Measurements from ENCODE around the gene EVX1.

Gene EVX1

DNA sequence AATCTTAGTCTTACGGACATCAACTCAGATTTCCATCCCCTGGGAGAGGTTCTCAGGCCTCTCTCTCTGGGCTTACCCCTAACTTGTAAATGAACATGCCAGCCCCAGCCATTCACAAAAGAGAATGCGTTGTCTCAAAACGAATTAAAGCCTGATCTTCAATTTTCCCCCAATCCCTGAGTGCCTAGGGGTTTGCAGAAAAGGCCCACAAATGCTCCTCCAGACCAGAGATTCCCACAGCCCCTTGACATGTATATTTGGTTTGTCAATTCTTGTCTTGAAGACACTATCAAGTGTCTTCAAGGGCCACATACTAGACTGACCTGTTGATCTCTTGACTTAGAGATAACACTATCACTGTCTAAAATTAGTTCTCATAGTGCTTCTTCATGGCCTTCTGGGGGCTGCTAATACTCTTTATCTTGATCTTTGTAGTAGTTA is 30.8 kb upstream of the EVX1 start:
- Mint-ChIP-seq H3K4me3 (no peak overlapping the region), H3K9me3 (no peaks in the 10 kb centered on the region)
- intact Hi-C loops (cut with micrococcal nuclease): loop anchor here (5.0 kb wide), 1 partner anchor 36 kb away; no protein-coding TSS in a partner anchor

DNA sequence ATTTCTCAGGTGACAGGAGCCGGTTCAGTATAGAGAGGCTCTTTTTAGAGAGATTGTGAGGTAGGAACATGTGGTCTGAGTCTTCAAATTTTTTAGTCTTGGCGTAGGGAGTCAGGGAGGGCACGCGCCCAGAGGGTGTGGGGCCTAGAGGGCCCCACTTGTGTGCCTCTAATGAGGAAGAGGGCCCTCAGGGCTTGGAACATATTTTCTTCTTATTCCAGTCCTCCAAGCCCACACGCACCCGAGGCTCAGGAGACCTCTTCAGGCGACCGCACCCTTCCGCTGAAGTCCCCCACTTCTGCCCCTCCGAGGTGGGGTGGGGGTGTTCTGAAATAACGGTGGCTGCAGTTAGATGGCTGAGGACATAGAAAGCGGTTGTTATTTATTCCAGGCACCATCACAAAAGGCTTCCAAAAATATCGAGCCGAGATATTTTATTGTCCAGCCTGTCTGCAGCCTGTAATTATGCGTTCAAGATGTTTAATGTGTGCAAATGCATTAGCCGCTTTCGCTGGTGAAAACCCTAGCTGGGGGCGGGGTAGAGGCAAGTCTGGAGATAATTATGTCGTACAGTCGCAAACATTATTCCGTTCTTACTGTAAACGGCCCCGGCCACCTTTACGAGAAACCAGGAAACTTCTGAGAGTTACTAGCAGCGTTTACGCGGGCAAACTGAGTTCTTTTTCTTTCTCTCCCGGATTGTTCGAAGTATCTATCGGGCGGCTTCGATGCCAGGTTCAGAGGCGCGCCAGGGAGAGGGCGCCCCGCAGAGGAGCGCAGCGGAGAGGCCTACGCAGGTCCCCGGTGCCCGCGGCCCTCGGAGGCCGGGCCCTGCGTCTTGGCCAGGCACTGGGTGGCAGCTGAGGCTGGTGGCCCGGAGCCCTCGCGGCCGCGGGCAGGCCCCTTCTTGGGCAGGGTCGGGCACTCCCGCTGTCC is 29.8 kb upstream of the EVX1 start:
- intact Hi-C loops (cut with micrococcal nuclease): loop anchor here (5.0 kb wide), 1 partner anchor 35 kb away; no protein-coding TSS in a partner anchor
- Mint-ChIP-seq H3K27me3 (peaks cover 99% of the 10 kb centered on the region), H3K4me3 (no peak overlapping the region), H3K36me3 (ENCODE audit: low read depth) (no peaks in the 10 kb centered on the region), H3K9me3 (no peaks in the 10 kb centered on the region), H3K4me1 (ENCODE audit: low read depth) (peaks cover 15% of the 10 kb centered on the region), H3K27ac (no peak overlapping the region)

More for the DNA sequence above, 30.8 kb upstream of the EVX1 start:
- Mint-ChIP-seq H3K36me3 (ENCODE audit: low read depth) (no peaks in the 10 kb centered on the region), H3K27me3 (peaks cover 99% of the 10 kb centered on the region), H3K4me1 (ENCODE audit: low read depth) (peaks cover 21% of the 10 kb centered on the region), H3K27ac (no peak overlapping the region)

- H3K4me1 Mint-ChIP-seq (ENCODE audit: low read depth): peaks cover 7% of the 10 kb centered on the region
- H3K27ac Mint-ChIP-seq: no peak overlapping the region
- no peaks in the 10 kb centered on the region for H3K36me3 Mint-ChIP-seq (ENCODE audit: low read depth)
- peaks cover 94% of the 10 kb centered on the region for H3K27me3 Mint-ChIP-seq
- intact Hi-C loops (cut with micrococcal nuclease): loop anchor here (5.0 kb wide), 1 partner anchor 34 kb away; no protein-coding TSS in a partner anchor
- no peak overlapping the region for H3K4me3 Mint-ChIP-seq
- H3K9me3 Mint-ChIP-seq: no peaks in the 10 kb centered on the region
Measured at GRCh38 chr7:27213433-27214238, 29.0 kb upstream of the EVX1 start.

- intact Hi-C loops (cut with micrococcal nuclease): loop anchor here (5.0 kb wide), 1 partner anchor 33 kb away; no protein-coding TSS in a partner anchor
- no peaks in the 10 kb centered on the region for H3K36me3 Mint-ChIP-seq (ENCODE audit: low read depth)
- peaks cover 94% of the 10 kb centered on the region for H3K27me3 Mint-ChIP-seq
Measured at GRCh38 chr7:27214239-27214950, 28.2 kb upstream of the EVX1 start.

DNA sequence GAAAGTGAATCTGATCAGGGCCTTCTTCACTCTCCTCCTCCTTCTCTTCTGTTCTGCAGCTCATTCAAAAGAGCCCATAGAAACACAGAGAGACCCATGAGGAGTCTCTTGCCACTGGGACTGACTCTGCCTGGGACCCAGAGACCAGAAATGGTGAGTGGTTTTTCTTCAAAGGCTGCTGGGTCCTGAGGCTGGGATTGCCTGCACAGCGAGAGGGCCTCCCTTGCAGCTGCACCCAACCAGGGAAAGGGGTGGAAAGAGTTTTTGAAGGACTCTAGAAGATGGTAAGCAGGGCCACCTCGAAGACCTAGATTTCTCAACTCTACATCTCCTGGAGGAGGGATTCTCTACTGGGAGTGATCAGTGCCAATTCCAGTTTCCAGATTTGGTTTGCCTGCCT is 27.2 kb upstream of the EVX1 start:
- Mint-ChIP-seq H3K27me3 (peaks cover 94% of the 10 kb centered on the region), H3K27ac (no peak overlapping the region), H3K36me3 (ENCODE audit: low read depth) (no peaks in the 10 kb centered on the region), H3K4me1 (ENCODE audit: low read depth) (peaks cover 5% of the 10 kb centered on the region), H3K4me3 (no peak overlapping the region), H3K9me3 (no peaks in the 10 kb centered on the region)
- intact Hi-C loops (cut with micrococcal nuclease): no loop called here

More at GRCh38 chr7:27214239-27214950, 28.2 kb upstream of the EVX1 start:
- Mint-ChIP-seq H3K9me3 (no peaks in the 10 kb centered on the region), H3K4me3 (no peak overlapping the region), H3K4me1 (ENCODE audit: low read depth) (peaks cover 7% of the 10 kb centered on the region), H3K27ac (no peak overlapping the region)

GRCh38 chr7:27217951-27218350 is 24.7 kb upstream of the EVX1 start:
- intact Hi-C loops (cut with micrococcal nuclease): no loop called here
- peaks cover 90% of the 10 kb centered on the region for H3K27me3 Mint-ChIP-seq
- no peak overlapping the region for H3K4me3 Mint-ChIP-seq
- H3K9me3 Mint-ChIP-seq: no peaks in the 10 kb centered on the region
- no peaks in the 10 kb centered on the region for H3K4me1 Mint-ChIP-seq (ENCODE audit: low read depth)
- no peak overlapping the region for H3K27ac Mint-ChIP-seq
- H3K36me3 Mint-ChIP-seq (ENCODE audit: low read depth): no peaks in the 10 kb centered on the region

DNA sequence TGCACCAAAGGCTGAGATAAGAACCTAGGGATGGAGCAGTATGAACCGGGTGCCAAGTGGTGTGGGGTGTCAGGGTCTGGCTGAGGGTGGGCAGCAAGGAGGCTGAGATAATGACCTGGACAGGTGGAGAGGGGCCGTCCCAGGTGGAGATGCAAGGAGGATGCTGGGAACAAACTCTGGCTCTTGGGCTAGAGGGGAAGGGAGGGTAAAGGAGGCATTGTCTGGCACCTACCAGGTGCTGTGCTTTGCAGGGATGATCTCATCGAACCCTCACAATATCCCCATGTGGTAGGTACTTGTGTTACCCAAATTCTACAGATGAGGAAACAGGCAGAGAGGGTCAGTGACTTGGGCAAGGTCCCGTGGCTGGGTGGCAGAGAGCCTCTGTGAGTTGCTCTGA is 22.8 kb upstream of the EVX1 start:
- no peaks in the 10 kb centered on the region for H3K4me1 Mint-ChIP-seq (ENCODE audit: low read depth)
- H3K27ac Mint-ChIP-seq: no peak overlapping the region
- H3K4me3 Mint-ChIP-seq: no peak overlapping the region
- no peaks in the 10 kb centered on the region for H3K9me3 Mint-ChIP-seq
- intact Hi-C loops (cut with micrococcal nuclease): no loop called here
- H3K36me3 Mint-ChIP-seq (ENCODE audit: low read depth): no peaks in the 10 kb centered on the region
- H3K27me3 Mint-ChIP-seq: peaks cover 83% of the 10 kb centered on the region

DNA sequence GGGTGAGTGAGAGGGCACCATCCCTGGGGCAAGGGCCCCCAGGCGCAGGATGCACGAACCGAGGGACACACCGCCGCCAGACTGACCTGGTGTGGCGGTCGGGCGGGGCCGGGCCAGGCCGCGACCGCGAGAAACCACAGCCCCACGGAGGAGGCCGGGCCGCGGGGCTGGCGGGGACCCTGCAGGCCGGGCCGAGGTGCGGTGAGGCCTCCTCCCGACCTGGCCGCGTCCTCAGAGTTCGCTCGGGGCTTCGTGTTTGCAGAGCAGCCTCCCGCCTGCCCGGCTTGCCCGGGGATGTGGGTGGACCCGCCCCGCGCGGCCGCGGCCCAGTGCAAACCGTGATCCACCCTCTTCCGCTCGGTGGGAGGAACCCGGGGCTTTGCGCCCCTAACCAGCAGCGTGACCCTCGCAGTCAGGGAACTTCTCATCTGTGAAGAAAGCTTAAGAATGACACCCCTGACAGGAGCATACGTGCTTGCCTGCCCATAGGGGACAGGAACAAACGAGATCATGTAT is 22.1 kb upstream of the EVX1 start:
- peak overlapping the region; percentile 23 for H3K4me3 Mint-ChIP-seq
- no peaks in the 10 kb centered on the region for H3K4me1 Mint-ChIP-seq (ENCODE audit: low read depth)
- intact Hi-C loops (cut with micrococcal nuclease): no loop called here
- peaks cover 83% of the 10 kb centered on the region for H3K27me3 Mint-ChIP-seq
- no peaks in the 10 kb centered on the region for H3K36me3 Mint-ChIP-seq (ENCODE audit: low read depth)
- no peak overlapping the region for H3K27ac Mint-ChIP-seq
- no peaks in the 10 kb centered on the region for H3K9me3 Mint-ChIP-seq

- Mint-ChIP-seq H3K27me3 (peaks cover 84% of the 10 kb centered on the region), H3K4me3 (no peak overlapping the region), H3K27ac (no peak overlapping the region), H3K9me3 (no peaks in the 10 kb centered on the region), H3K4me1 (ENCODE audit: low read depth) (no peaks in the 10 kb centered on the region), H3K36me3 (ENCODE audit: low read depth) (no peaks in the 10 kb centered on the region)
- intact Hi-C loops (cut with micrococcal nuclease): no loop called here
Measured at GRCh38 chr7:27221201-27221797, 21.3 kb upstream of the EVX1 start.

- no peak overlapping the region for H3K27ac Mint-ChIP-seq
- H3K4me1 Mint-ChIP-seq (ENCODE audit: low read depth): no peaks in the 10 kb centered on the region
- H3K4me3 Mint-ChIP-seq: no peak overlapping the region
- no peaks in the 10 kb centered on the region for H3K9me3 Mint-ChIP-seq
- no peaks in the 10 kb centered on the region for H3K36me3 Mint-ChIP-seq (ENCODE audit: low read depth)
- H3K27me3 Mint-ChIP-seq: peaks cover 81% of the 10 kb centered on the region
- intact Hi-C loops (cut with micrococcal nuclease): no loop called here
Measured at GRCh38 chr7:27223941-27224575, 18.5 kb upstream of the EVX1 start.

- H3K27me3 Mint-ChIP-seq: peaks cover 79% of the 10 kb centered on the region
- no peak overlapping the region for H3K27ac Mint-ChIP-seq
- no peaks in the 10 kb centered on the region for H3K36me3 Mint-ChIP-seq (ENCODE audit: low read depth)
- no peaks in the 10 kb centered on the region for H3K9me3 Mint-ChIP-seq
- intact Hi-C loops (cut with micrococcal nuclease): no loop called here
- H3K4me1 Mint-ChIP-seq (ENCODE audit: low read depth): no peaks in the 10 kb centered on the region
- H3K4me3 Mint-ChIP-seq: no peak overlapping the region
Measured at GRCh38 chr7:27224983-27225934, 17.3 kb upstream of the EVX1 start.

- Mint-ChIP-seq H3K4me1 (ENCODE audit: low read depth) (no peaks in the 10 kb centered on the region), H3K9me3 (no peaks in the 10 kb centered on the region), H3K27ac (no peak overlapping the region), H3K36me3 (ENCODE audit: low read depth) (no peaks in the 10 kb centered on the region), H3K27me3 (peaks cover 72% of the 10 kb centered on the region), H3K4me3 (no peak overlapping the region)
- intact Hi-C loops (cut with micrococcal nuclease): no loop called here
Measured at GRCh38 chr7:27229448-27229847, 13.2 kb upstream of the EVX1 start.
